Tibial artery (tissue), 4 donors: Measurements from ENCODE around the gene TMEM238.

Experiments used
- DNase-seq, 2 donors: peaks; one replicate each; pipeline ENCODE4 v3.0.0-alpha.2; 2019
- H3K27ac ChIP-seq, 2 donors: fragments of 200-600 bp; sonication (generic) in 1 of 2; 1 replicate in 1 of 2; 2 replicates in 1 of 2; pipeline ENCODE4 v1.5.1; 2018 to 2019; ENCODE audit warnings: mild to moderate bottlenecking in 1 of 2
- H3K27me3 ChIP-seq, 2 donors: fragments of 200-600 bp; sonication (generic) in 1 of 2; one replicate each; pipeline versions ENCODE4 v1.5.1 to v1.6.0; 2016 to 2019
- H3K36me3 ChIP-seq, 3 donors: fragments of 200-600 bp; sonication (generic) in 2 of 3; one replicate each; pipeline ENCODE4 v1.5.1; 2016 to 2019; ENCODE audit warnings: mild to moderate bottlenecking in 2 of 3
- H3K4me1 ChIP-seq, 4 donors: fragments of 200-600 bp; sonication (generic) in 2 of 4; 1 replicate in 3 of 4; 2 replicates in 1 of 4; pipeline ENCODE4 v1.5.1; 2016 to 2019
- H3K4me3 ChIP-seq, 2 donors: fragments of 200-600 bp; sonication (generic) in 1 of 2; 1 replicate in 1 of 2; 2 replicates in 1 of 2; pipeline ENCODE4 v1.5.1; 2018 to 2019; ENCODE audit warnings: mild to moderate bottlenecking in 2 of 2
- H3K9me3 ChIP-seq, 3 donors: fragments of 200-600 bp; sonication (generic) in 1 of 3; one replicate each; pipeline ENCODE4 v1.5.1; 2016 to 2019
- intact Hi-C: fragments of 100-400 bp; cut with DNase I; formaldehyde crosslinking; loops from one replicate; pipeline ENCODE4 v1.15.0; 2023; ENCODE audit warnings: low total_unique reads
- TF ChIP-seq, protein P1 (sequence below), 2 experiments: fragments of 200-600 bp in 1 of 2; fragments of 450-650 bp in 1 of 2; IDR thresholded peaks; one replicate each; pipeline ENCODE4 v1.5.1; 2017 to 2019; ENCODE audit warnings: antibody characterized with exemption in 2 of 2, mild to moderate bottlenecking in 1 of 2, moderate library complexity in 1 of 2

Gene TMEM238

DNA sequence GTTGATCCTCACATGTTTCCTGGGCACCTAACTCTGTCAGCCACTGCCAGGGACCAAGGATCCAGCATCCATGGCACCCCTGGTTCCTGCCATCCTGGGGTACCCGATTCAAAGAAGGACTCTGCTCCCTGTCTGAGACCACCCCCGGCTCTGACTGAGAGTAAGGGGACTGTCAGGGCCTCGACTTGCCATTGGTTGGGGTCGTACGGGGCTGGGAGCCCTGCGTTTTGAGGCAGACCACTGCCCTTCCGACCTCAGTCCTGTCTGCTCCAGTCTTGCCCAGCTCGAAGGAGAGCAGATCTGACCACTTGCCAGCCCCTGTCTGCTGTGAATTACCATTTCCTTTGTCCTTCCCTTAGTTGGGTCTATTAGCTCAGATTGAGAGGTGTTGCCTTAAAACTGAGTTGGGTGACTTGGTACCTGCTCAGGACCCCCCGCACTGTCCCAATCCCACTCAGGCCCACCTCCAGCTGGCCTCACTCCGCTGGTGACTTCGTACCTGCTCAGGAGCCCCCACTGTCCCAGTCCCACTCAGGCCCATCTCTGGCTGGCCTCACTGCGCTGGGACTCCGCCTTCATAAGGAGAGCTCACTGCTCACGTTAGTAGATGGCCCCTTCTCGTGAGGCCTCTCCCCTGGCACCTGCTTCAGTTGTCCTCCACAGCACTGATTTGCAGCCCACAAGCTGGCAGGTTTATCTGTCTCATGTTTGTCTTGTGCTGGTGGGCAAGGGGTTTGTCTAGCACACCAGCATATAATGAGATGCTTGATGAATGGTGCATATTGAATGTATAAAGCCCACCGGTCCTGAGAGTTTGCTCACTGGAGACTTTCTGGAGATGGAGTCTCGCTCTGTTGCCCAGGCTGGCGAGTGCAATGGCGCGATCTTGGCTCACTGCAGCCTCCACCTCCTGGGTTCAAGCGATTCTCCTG, 5.6 kb upstream of the TMEM238 start:
- intact Hi-C loops: no loop called here
- no peaks in the 10 kb centered on the region for H3K27me3 ChIP-seq
- peaks cover 4 to 61% (median 37%) of the 10 kb centered on the region in 3 donors for H3K36me3 ChIP-seq
- H3K9me3 ChIP-seq: no peaks in the 10 kb centered on the region
- H3K4me3 ChIP-seq: no peak overlapping the region
- H3K4me1 ChIP-seq: peaks cover 0 to 47% (median 34%) of the 10 kb centered on the region in 4 donors
- no peak overlapping the region for H3K27ac ChIP-seq
- TF ChIP-seq, protein P1, sequence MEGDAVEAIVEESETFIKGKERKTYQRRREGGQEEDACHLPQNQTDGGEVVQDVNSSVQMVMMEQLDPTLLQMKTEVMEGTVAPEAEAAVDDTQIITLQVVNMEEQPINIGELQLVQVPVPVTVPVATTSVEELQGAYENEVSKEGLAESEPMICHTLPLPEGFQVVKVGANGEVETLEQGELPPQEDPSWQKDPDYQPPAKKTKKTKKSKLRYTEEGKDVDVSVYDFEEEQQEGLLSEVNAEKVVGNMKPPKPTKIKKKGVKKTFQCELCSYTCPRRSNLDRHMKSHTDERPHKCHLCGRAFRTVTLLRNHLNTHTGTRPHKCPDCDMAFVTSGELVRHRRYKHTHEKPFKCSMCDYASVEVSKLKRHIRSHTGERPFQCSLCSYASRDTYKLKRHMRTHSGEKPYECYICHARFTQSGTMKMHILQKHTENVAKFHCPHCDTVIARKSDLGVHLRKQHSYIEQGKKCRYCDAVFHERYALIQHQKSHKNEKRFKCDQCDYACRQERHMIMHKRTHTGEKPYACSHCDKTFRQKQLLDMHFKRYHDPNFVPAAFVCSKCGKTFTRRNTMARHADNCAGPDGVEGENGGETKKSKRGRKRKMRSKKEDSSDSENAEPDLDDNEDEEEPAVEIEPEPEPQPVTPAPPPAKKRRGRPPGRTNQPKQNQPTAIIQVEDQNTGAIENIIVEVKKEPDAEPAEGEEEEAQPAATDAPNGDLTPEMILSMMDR (IDR thresholded peaks at IDR 0.05): no peak
- no peak for DNase-seq

DNA sequence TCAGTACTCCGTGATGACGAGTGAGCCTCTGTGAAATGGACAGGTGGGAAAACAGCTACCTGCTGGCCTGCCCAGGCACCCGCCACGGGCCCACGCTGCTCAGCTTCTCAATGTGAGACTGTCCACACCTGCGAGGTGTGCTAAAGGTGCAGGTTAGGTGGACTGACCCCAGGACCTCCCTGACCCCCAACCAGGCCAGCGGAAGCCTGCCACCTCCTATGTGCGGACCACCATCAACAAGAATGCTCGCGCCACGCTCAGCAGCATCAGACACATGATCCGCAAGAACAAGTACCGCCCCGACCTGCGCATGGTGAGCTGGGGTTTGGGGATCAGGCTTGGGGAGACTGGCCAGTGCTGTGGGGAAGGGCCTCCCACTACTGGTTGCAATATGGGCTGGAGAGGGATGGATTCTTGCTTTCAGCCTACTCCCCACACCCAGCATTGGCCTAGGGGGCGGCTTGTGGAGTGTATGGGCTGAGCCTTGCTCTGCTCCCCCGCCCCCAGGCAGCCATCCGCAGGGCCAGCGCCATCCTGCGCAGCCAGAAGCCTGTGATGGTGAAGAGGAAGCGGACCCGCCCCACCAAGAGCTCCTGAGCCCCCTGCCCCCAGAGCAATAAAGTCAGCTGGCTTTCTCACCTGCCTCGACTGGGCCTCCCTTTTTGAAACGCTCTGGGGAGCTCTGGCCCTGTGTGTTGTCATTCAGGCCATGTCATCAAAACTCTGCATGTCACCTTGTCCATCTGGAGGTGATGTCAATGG, 3.8 kb upstream of the TMEM238 start:
- H3K4me3 ChIP-seq: peak overlapping the region in 1 of 2 donors; percentile 93
- H3K9me3 ChIP-seq: no peaks in the 10 kb centered on the region
- H3K27ac ChIP-seq: no peak overlapping the region
- H3K4me1 ChIP-seq: peaks cover 0 to 59% (median 46%) of the 10 kb centered on the region in 4 donors
- intact Hi-C loops: no loop called here
- peaks cover 4 to 60% (median 35%) of the 10 kb centered on the region in 3 donors for H3K36me3 ChIP-seq
- no peak for DNase-seq
- TF ChIP-seq, protein P1 (IDR thresholded peaks at IDR 0.05): no peak
- H3K27me3 ChIP-seq: no peaks in the 10 kb centered on the region

DNA sequence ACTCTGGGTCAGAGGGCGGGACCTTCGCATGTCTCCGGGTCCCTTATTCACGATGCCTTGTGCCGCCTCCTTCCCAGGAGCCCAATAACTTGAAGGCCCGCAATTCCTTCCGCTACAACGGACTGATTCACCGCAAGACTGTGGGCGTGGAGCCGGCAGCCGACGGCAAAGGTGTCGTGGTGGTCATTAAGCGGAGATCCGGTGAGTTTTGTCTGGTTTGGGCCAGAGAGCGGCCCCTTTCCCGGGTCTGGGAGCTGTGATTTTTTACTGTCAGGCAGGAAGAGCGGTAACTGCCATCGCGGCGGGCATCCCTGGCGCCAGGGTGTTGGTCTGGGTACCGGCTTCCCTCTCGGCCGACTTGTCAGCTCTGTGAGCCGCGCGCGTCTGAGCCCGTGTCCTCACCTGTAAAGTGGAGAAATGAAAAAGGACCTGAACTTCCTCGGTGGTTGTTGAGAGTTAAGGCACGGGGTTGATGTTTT, 2.4 kb upstream of the TMEM238 start:
- no peak for DNase-seq
- Histone ChIP-seq H3K36me3 (peaks cover 4 to 46% (median 32%) of the 10 kb centered on the region in 3 donors), H3K9me3 (no peaks in the 10 kb centered on the region), H3K27ac (peak overlapping the region; percentile 85 to 94), H3K4me3 (peak overlapping the region; percentile 78 to 93), H3K27me3 (no peaks in the 10 kb centered on the region), H3K4me1 (peaks cover 0 to 59% (median 47%) of the 10 kb centered on the region in 4 donors)
- TF ChIP-seq, protein P1 (IDR thresholded peaks at IDR 0.05): no peak
- intact Hi-C loops: no loop called here

DNA sequence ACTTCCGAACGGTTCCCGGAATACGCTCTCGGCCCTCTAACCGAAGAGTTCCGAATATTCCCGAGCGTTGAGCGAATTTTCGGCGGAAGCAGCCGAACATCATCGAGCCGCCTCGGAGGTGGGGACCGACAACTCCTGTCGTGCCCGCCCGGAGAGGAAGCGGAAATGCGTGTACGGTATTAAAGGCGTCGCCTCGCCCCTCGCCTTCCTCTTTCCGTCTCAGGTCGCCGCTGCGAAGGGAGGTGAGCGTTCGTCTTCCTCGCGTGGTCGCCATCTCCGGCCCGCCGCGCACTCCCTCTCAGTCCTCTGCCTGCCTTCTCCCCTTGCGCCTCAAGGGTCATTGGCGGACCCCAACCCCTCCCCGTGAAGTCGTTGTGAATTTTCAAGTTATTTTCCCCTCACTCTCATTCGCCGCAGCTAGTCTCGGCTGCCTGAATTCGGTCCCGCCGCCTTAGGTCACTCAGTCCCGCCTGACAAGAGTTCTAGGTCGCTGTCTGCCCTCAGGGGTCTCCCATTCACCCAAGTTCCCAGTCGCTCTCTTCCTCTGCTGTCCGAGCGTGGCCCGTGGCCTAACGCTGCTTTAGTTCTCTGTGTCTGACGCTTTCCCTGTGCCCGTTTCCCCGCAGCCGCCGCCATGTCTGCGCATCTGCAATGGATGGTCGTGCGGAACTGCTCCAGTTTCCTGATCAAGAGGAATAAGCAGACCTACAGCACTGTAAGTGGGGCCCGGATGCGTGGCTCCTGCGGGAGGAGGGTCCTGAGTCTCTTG, 1.8 kb upstream of the TMEM238 start, which contains the start of gene RPL28:
Gene RPL28, plus strand, starts transcription at position 209 of the 769 bp plus-strand sequence. Its CDS starts 426 bp downstream, at position 635.
- Histone ChIP-seq H3K36me3 (peaks cover 4 to 40% (median 32%) of the 10 kb centered on the region in 3 donors), H3K27me3 (no peaks in the 10 kb centered on the region), H3K27ac (peak within 1 kb of the TSS; percentile 85 to 94), H3K4me3 (peak within 1 kb of the TSS; percentile 78 to 93), H3K4me1 (peaks cover 0 to 59% (median 47%) of the 10 kb centered on the region in 4 donors), H3K9me3 (no peaks in the 10 kb centered on the region)
- TF ChIP-seq, protein P1 (IDR thresholded peaks at IDR 0.05): no peak
- intact Hi-C loops: loop anchor here (2.0 kb wide), 1 partner anchor 47 kb away; the partner anchor contains the start of gene KMT5C
- DNase-seq: peak; percentile 96 to 99
